ENCODE data around the gene NUFIP2.
"Not testable (repeated sequence)": the region's sequence is repeated elsewhere in the genome, so short reads cannot be mapped to it uniquely, and the experiment has no call there.

GRCh38 chr17:29221338-29221737 lies 72.6 kb downstream of the NUFIP2 start:
- TF ChIP-seq CTCF (IDR thresholded peaks at IDR 0.05); ZFX (IDR thresholded peaks at IDR 0.05; ENCODE audit: borderline replicate concordance): not testable (repeated sequence)

Data from 22Rv1 (cell line).